ENCODE results near the gene ORMDL1.

Gene ORMDL1

GRCh38 chr2:189783927-189784867 is at the start of gene ORMDL1, which contains the start of gene PMS1:
TSS of gene ORMDL1 (minus strand) at chr2:189784339. CDS start at chr2:189782595, 1,744 bp downstream.
TSS of gene PMS1 (plus strand) at chr2:189784450. CDS start at chr2:189791810, 7,360 bp downstream.
- peak; percentile 99 for DNase-seq (ENCODE audit: low spot score)

- DNase-seq (ENCODE audit: low spot score): no peak
Observed at GRCh38 chr2:189830510-189830909, 46.4 kb upstream of the ORMDL1 start.

- peak; percentile 41 for DNase-seq (ENCODE audit: low spot score)
Observed at GRCh38 chr2:189829102-189829833, 45.1 kb upstream of the ORMDL1 start.

GRCh38 chr2:189826039-189826438 is 41.9 kb upstream of the ORMDL1 start:
- DNase-seq (ENCODE audit: low spot score): no peak

GRCh38 chr2:189824694-189825396 is 40.7 kb upstream of the ORMDL1 start:
- DNase-seq (ENCODE audit: low spot score): no peak

- DNase-seq (ENCODE audit: low spot score): no peak
Observed at GRCh38 chr2:189821953-189822748, 38.0 kb upstream of the ORMDL1 start.

- peak; percentile 22 for DNase-seq (ENCODE audit: low spot score)
Observed at GRCh38 chr2:189819297-189819704, 35.2 kb upstream of the ORMDL1 start.

GRCh38 chr2:189818249-189819038 is 34.3 kb upstream of the ORMDL1 start:
- DNase-seq (ENCODE audit: low spot score): no peak

- DNase-seq (ENCODE audit: low spot score): no peak
Observed at GRCh38 chr2:189803431-189803830, 19.3 kb upstream of the ORMDL1 start.

- DNase-seq (ENCODE audit: low spot score): no peak
Observed at GRCh38 chr2:189802396-189802912, 18.3 kb upstream of the ORMDL1 start.

- peak; percentile 76 for DNase-seq (ENCODE audit: low spot score)
Observed at GRCh38 chr2:189799531-189799930, 15.4 kb upstream of the ORMDL1 start.

GRCh38 chr2:189799030-189799331 is 14.8 kb upstream of the ORMDL1 start:
- no peak for DNase-seq (ENCODE audit: low spot score)

- peak; percentile 57 for DNase-seq (ENCODE audit: low spot score)
Observed at GRCh38 chr2:189798312-189799029, 14.3 kb upstream of the ORMDL1 start.

- DNase-seq (ENCODE audit: low spot score): no peak
Observed at GRCh38 chr2:189797902-189798301, 13.8 kb upstream of the ORMDL1 start.

GRCh38 chr2:189794310-189794709 is 10.2 kb upstream of the ORMDL1 start:
- DNase-seq (ENCODE audit: low spot score): no peak

- no peak for DNase-seq (ENCODE audit: low spot score)
Observed at GRCh38 chr2:189791338-189792042, 7.4 kb upstream of the ORMDL1 start.

- DNase-seq (ENCODE audit: low spot score): peak; percentile 9
Observed at GRCh38 chr2:189783451-189783926, 650 bp downstream of the ORMDL1 start.

GRCh38 chr2:189782221-189782671 is 1.9 kb downstream of the ORMDL1 start:
- DNase-seq (ENCODE audit: low spot score): no peak

GRCh38 chr2:189772212-189772611 is 11.9 kb downstream of the ORMDL1 start:
- no peak for DNase-seq (ENCODE audit: low spot score)
